HCT116 (cell line): Measurements from ENCODE around the gene GATB. TPM values are rescaled to one million over a fixed set of nuclear protein-coding genes. Genes with fewer than 3 reads are reported as not detected.

Source experiments
- ATAC-seq: fragments of 200-7000 bp; cut with Tn5 transposase; 2 replicates; pipeline ENCODE4 v1.9.1; 2020; ENCODE audit warnings: mild to moderate bottlenecking, moderate library complexity
- BruUV-seq: library from RNA; stranded (reverse); fragments of 400-500 nt; replicated peaks from 2 replicates; lab custom pipeline; 2021; lab: Mats Ljungman, UMichigan
- CTCF ChIA-PET: fragments of 300-600 bp; sonication (Branson Sonifier 250); formaldehyde crosslinking; loops from one replicate; lab custom pipeline; 2021; ENCODE audit warnings: antibody characterized with exemption; lab: Charles Lee
- POLR2A ChIA-PET: fragments of 300-600, 350-600 bp; sonication (Branson Sonifier 250); formaldehyde crosslinking; loops from one replicate; lab custom pipeline; 2021; ENCODE audit warnings: antibody characterized with exemption; lab: Charles Lee
- RAD21 ChIA-PET, 2 experiments: fragments of 300-600 bp; sonication (Branson Sonifier 250); formaldehyde crosslinking; loops; one replicate each; lab custom pipeline; 2023; ENCODE audit warnings: low total read pairs in 2 of 2; ENCODE audit not compliant: uncharacterized antibody in 2 of 2, unreplicated experiment in 2 of 2, low non-redundant PET in 1 of 2; lab: Charles Lee
- DNase-seq: peaks from one replicate; pipeline ENCODE4 v3.0.0-alpha.2; 2010; ENCODE audit warnings: low read depth, low spot score
- H2AFZ ChIP-seq: fragments of 200-600 bp; shearing (Covaris generic), sonication (generic); 2 replicates; pipeline ENCODE4 v1.6.1; 2017; ENCODE audit warnings: low read depth, mixed run types, mixed read lengths, antibody characterized with exemption, low read length; ENCODE audit not compliant: poor library complexity, severe bottlenecking
- H3K27ac ChIP-seq: 2 replicates; pipeline ENCODE4 v1.5.1; 2012; ENCODE audit warnings: low read depth, low read length
- H3K27me3 ChIP-seq: fragments of 200-600 bp; sonication (generic); 2 replicates; pipeline ENCODE4 v1.6.1; 2016; ENCODE audit warnings: mixed run types, low read length, mixed read lengths; ENCODE audit not compliant: insufficient read depth
- H3K36me3 ChIP-seq, 2 experiments: fragments of 200-500 bp in 1 of 2; fragments of 200-600 bp in 1 of 2; sonication (Bioruptor generic) in 1 of 2; sonication (generic) in 1 of 2; 2 replicates each; pipeline versions ENCODE4 v1.5.1 to v1.6.1; 2014 to 2016; ENCODE audit warnings: low read length in 2 of 2, inconsistent platforms in 1 of 2, mixed read lengths in 1 of 2, mixed run types in 1 of 2; ENCODE audit not compliant: insufficient read depth in 2 of 2, control insufficient read depth in 1 of 2
- H3K4me1 ChIP-seq, 2 experiments: fragments of 200-600 bp in 1 of 2; sonication (generic) in 1 of 2; 2 replicates each; pipeline versions ENCODE4 v1.5.1 to v1.6.1; 2012 to 2017; ENCODE audit warnings: low read length in 2 of 2, inconsistent platforms in 1 of 2, mild to moderate bottlenecking in 1 of 2, mixed read lengths in 1 of 2, mixed run types in 1 of 2, moderate library complexity in 1 of 2; ENCODE audit not compliant: insufficient read depth in 2 of 2, control insufficient read depth in 1 of 2
- H3K4me2 ChIP-seq: fragments of 200-600 bp; sonication (generic); 2 replicates; pipeline ENCODE4 v1.6.1; 2017; ENCODE audit warnings: mixed run types, low read length, mixed read lengths
- H3K4me3 ChIP-seq, 2 experiments: fragments of 200-600 bp in 1 of 2; sonication (generic) in 1 of 2; replicated peaks in 1 of 2; 2 replicates each; pipeline ENCODE4 v1.5.1; 2011 to 2016; ENCODE audit warnings: low read length in 2 of 2, control low read depth in 1 of 2, low read depth in 1 of 2, mild to moderate bottlenecking in 1 of 2, mixed read lengths in 1 of 2, mixed run types in 1 of 2
- H3K79me2 ChIP-seq: fragments of 200-600 bp; sonication (generic); 2 replicates; pipeline ENCODE4 v1.6.1; 2017; ENCODE audit warnings: mild to moderate bottlenecking, mixed run types, low read length, moderate library complexity, mixed read lengths; ENCODE audit not compliant: insufficient read depth
- H3K9ac ChIP-seq: fragments of 200-600 bp; sonication (generic); 2 replicates; pipeline ENCODE4 v1.6.1; 2016; ENCODE audit warnings: low read length, mixed read lengths
- H3K9me2 ChIP-seq: fragments of 200-600 bp; sonication (generic), shearing (Covaris generic); 2 replicates; pipeline ENCODE4 v1.6.1; 2017; ENCODE audit warnings: mixed run types, mild to moderate bottlenecking, moderate library complexity; ENCODE audit not compliant: insufficient read depth
- H3K9me3 ChIP-seq, 2 experiments: fragments of 200-500 bp in 1 of 2; fragments of 200-600 bp in 1 of 2; sonication (Bioruptor generic) in 1 of 2; sonication (generic) in 1 of 2; 2 replicates each; pipeline ENCODE4 v1.6.1; 2014 to 2017; ENCODE audit warnings: low read length in 2 of 2, mixed read lengths in 2 of 2, inconsistent platforms in 1 of 2, low read depth in 1 of 2, mild to moderate bottlenecking in 1 of 2, mixed run types in 1 of 2, moderate library complexity in 1 of 2; ENCODE audit not compliant: control insufficient read depth in 1 of 2, insufficient read depth in 1 of 2
- H4K20me1 ChIP-seq: fragments of 200-600 bp; sonication (generic), shearing (Covaris generic); 2 replicates; pipeline ENCODE4 v1.6.1; 2017; ENCODE audit warnings: mixed run types, mild to moderate bottlenecking, moderate library complexity; ENCODE audit not compliant: insufficient read depth
- CBX3 ChIP-seq: IDR thresholded peaks from 2 replicates; pipeline ENCODE4 v1.6.1; 2012; ENCODE audit warnings: low read depth
- CEBPB ChIP-seq: IDR thresholded peaks from 2 replicates; pipeline ENCODE4 v1.6.1; 2012; ENCODE audit warnings: low read depth
- EGR1 ChIP-seq: IDR thresholded peaks from 2 replicates; pipeline ENCODE4 v1.6.1; 2012; ENCODE audit warnings: low read depth
- EZH2 ChIP-seq: fragments of 200-600 bp; sonication (generic); IDR thresholded peaks from 2 replicates; pipeline ENCODE4 v1.6.1; 2017; ENCODE audit warnings: antibody characterized with exemption, mixed run types
- MAX ChIP-seq: IDR thresholded peaks from 2 replicates; pipeline ENCODE4 v1.6.1; 2012
- POLR2A ChIP-seq: IDR thresholded peaks from 2 replicates; pipeline ENCODE4 v1.7.0; 2011; ENCODE audit warnings: borderline replicate concordance; ENCODE audit not compliant: insufficient read depth, insufficient read length; ENCODE audit errors: extremely low read depth
- POLR2AphosphoS5 ChIP-seq: IDR thresholded peaks from 2 replicates; pipeline ENCODE4 v1.6.1; 2011; ENCODE audit warnings: mild to moderate bottlenecking, low read depth, low read length, moderate library complexity
- RAD21 ChIP-seq: IDR thresholded peaks from 2 replicates; pipeline ENCODE4 v1.6.1; 2012; ENCODE audit warnings: low read depth, mild to moderate bottlenecking
- REST ChIP-seq: IDR thresholded peaks from 2 replicates; pipeline ENCODE4 v1.6.1; 2012; ENCODE audit warnings: low read depth
- SIN3A ChIP-seq: IDR thresholded peaks from 2 replicates; pipeline ENCODE4 v1.6.1; 2012; ENCODE audit warnings: low read depth
- SP1 ChIP-seq: IDR thresholded peaks from 2 replicates; pipeline ENCODE4 v1.6.1; 2012; ENCODE audit warnings: low read depth
- SRF ChIP-seq: IDR thresholded peaks from 2 replicates; pipeline ENCODE4 v1.6.1; 2012; ENCODE audit warnings: low read depth
- TCF7L2 ChIP-seq: IDR thresholded peaks from 2 replicates; pipeline ENCODE4 v1.7.0; 2011; ENCODE audit warnings: borderline replicate concordance, inconsistent platforms; ENCODE audit not compliant: insufficient read depth, insufficient read length; ENCODE audit errors: extremely low read depth
- YY1 ChIP-seq: IDR thresholded peaks from 2 replicates; pipeline ENCODE4 v1.6.1; 2011; ENCODE audit warnings: low read length, low read depth, moderate library complexity, mild to moderate bottlenecking; ENCODE audit not compliant: insufficient replicate concordance; ENCODE audit errors: extremely low read depth
- ZBTB33 ChIP-seq: IDR thresholded peaks from 2 replicates; pipeline ENCODE4 v1.6.1; 2011; ENCODE audit warnings: mild to moderate bottlenecking, low read length, moderate library complexity; ENCODE audit not compliant: insufficient replicate concordance; ENCODE audit errors: extremely low read depth
- ZNF274 ChIP-seq: fragments of 200-500 bp; sonication (Bioruptor generic); IDR thresholded peaks from 2 replicates; pipeline ENCODE4 v1.6.1; 2014; ENCODE audit warnings: mild to moderate bottlenecking, low read depth, low read length, inconsistent platforms
- intact Hi-C: fragments of 100-400 bp; cut with micrococcal nuclease; formaldehyde crosslinking; loops from 2 replicates; pipeline ENCODE4 v1.10.0; 2022
- total RNA-seq: library from RNA; stranded (reverse); gene quantifications from one replicate; pipeline ENCODE4 v1.2.1, GENCODE V29; 2021; ENCODE audit not compliant: unreplicated experiment
- TF ChIP-seq, protein P1 (sequence below): IDR thresholded peaks from 2 replicates; pipeline ENCODE4 v1.6.1; 2012
- TF ChIP-seq, protein P2 (sequence below), 3 experiments: fragments of 200-600 bp in 1 of 3; sonication (generic) in 1 of 3; IDR thresholded peaks in 2 of 3; conservative IDR thresholded peaks in 1 of 3; 2 replicates each; pipeline ENCODE4 v1.5.1; 2012 to 2017; ENCODE audit warnings: low read depth in 2 of 3, low read length in 2 of 3, antibody characterized with exemption in 1 of 3, borderline replicate concordance in 1 of 3, control low read depth in 1 of 3, mild to moderate bottlenecking in 1 of 3, mixed read lengths in 1 of 3, mixed run types in 1 of 3, moderate library complexity in 1 of 3; ENCODE audit not compliant: insufficient read depth in 1 of 3

The GATB gene
- total RNA-seq, 1 experiment from 2014 or later, result 29.3 TPM

GRCh38 chr4:151653548-151653918 lies 107.3 kb downstream of the GATB start:
- DNase-seq (no peak), ATAC-seq (no peak)
- no peaks in the 10 kb centered on the region for H3K79me2 ChIP-seq
- RAD21 ChIA-PET, result no interaction called here
- no peak overlapping the region for H3K4me2 ChIP-seq
- no peaks in the 10 kb centered on the region for H3K4me1 ChIP-seq
- BruUV-seq, result no TSS peak
- intact Hi-C loops, result no loop called here
- no peaks in the 10 kb centered on the region for H3K36me3 ChIP-seq
- TF ChIP-seq, protein P1, sequence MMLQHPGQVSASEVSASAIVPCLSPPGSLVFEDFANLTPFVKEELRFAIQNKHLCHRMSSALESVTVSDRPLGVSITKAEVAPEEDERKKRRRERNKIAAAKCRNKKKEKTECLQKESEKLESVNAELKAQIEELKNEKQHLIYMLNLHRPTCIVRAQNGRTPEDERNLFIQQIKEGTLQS, result no peak
- TF ChIP-seq YY1 (no peak), MAX (no peak), SIN3A (no peak), ZNF274 (no peak), EZH2 (no peak), POLR2AphosphoS5 (no peak), RAD21 (no peak), CBX3 (no peak), CEBPB (no peak), SP1 (no peak), ZBTB33 (no peak), SRF (no peak), TCF7L2 (no peak), POLR2A (no peak), EGR1 (no peak), REST (no peak)
- TF ChIP-seq, protein P2, sequence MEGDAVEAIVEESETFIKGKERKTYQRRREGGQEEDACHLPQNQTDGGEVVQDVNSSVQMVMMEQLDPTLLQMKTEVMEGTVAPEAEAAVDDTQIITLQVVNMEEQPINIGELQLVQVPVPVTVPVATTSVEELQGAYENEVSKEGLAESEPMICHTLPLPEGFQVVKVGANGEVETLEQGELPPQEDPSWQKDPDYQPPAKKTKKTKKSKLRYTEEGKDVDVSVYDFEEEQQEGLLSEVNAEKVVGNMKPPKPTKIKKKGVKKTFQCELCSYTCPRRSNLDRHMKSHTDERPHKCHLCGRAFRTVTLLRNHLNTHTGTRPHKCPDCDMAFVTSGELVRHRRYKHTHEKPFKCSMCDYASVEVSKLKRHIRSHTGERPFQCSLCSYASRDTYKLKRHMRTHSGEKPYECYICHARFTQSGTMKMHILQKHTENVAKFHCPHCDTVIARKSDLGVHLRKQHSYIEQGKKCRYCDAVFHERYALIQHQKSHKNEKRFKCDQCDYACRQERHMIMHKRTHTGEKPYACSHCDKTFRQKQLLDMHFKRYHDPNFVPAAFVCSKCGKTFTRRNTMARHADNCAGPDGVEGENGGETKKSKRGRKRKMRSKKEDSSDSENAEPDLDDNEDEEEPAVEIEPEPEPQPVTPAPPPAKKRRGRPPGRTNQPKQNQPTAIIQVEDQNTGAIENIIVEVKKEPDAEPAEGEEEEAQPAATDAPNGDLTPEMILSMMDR (IDR thresholded peaks at IDR 0.05 in 2 of 3, conservative IDR thresholded peaks at IDR 0.05 in 1 of 3; ENCODE audit: borderline replicate concordance in 1 of 3, insufficient read depth in 1 of 3, low read depth in 2 of 3, low read length in 2 of 3), result no peak
- H3K4me3 ChIP-seq, result no peak overlapping the region
- no peak overlapping the region for H3K9ac ChIP-seq
- no peaks in the 10 kb centered on the region for H3K9me3 ChIP-seq
- no peak overlapping the region for H2AFZ ChIP-seq
- POLR2A ChIA-PET, result interaction anchor here (1.1 kb wide), 1 partner anchor 14 kb away, joined by 3 read pairs; no protein-coding TSS in a partner anchor
- no peaks in the 10 kb centered on the region for H3K9me2 ChIP-seq
- H3K27me3 ChIP-seq, result no peaks in the 10 kb centered on the region
- CTCF ChIA-PET, result no interaction called here
- H4K20me1 ChIP-seq, result no peaks in the 10 kb centered on the region
- H3K27ac ChIP-seq, result no peak overlapping the region
